ENCODE measurements around the gene MYO5C. TPM values are rescaled to one million over a fixed set of nuclear protein-coding genes. Genes with fewer than 3 reads are reported as not detected.

Gene MYO5C
- total RNA-seq, 1 experiment from 2014 or later: 48.1 TPM

GRCh38 chr15:52230073-52230472, 65.5 kb downstream of the MYO5C start:
- intact Hi-C loops (cut with micrococcal nuclease; ENCODE audit: unreplicated experiment): no loop called here
- BruUV-seq (replicated peaks): no TSS peak

GRCh38 chr15:52228921-52229320, 66.7 kb downstream of the MYO5C start:
- CTCF ChIA-PET: no interaction called here
- Mint-ChIP-seq H3K27ac (ENCODE audit: unreplicated experiment) (no peak overlapping the region), H3K4me1 (ENCODE audit: low read depth, unreplicated experiment) (no peaks in the 10 kb centered on the region), H3K36me3 (ENCODE audit: insufficient read depth, unreplicated experiment) (peaks cover 26% of the 10 kb centered on the region), H3K27me3 (ENCODE audit: unreplicated experiment) (no peaks in the 10 kb centered on the region), H3K9me3 (ENCODE audit: low read depth, unreplicated experiment) (no peaks in the 10 kb centered on the region), H3K4me3 (ENCODE audit: low read depth, unreplicated experiment) (no peak overlapping the region)
- no TSS peak for BruUV-seq (replicated peaks)
- peak; percentile 72 for DNase-seq
- intact Hi-C loops (cut with micrococcal nuclease; ENCODE audit: unreplicated experiment): loop anchor here (5.0 to 10.0 kb wide), 2 partner anchors 47 to 444 kb away; no protein-coding TSS in a partner anchor
- no peak for TF ChIP-seq CTCF (IDR thresholded peaks at IDR 0.05; ENCODE audit: unreplicated experiment)

More at GRCh38 chr15:52230073-52230472, 65.5 kb downstream of the MYO5C start:
- no peak overlapping the region for H3K27ac Mint-ChIP-seq (ENCODE audit: unreplicated experiment)
- no peak overlapping the region for H3K4me3 Mint-ChIP-seq (ENCODE audit: low read depth, unreplicated experiment)
- DNase-seq: no peak
- no peaks in the 10 kb centered on the region for H3K9me3 Mint-ChIP-seq (ENCODE audit: low read depth, unreplicated experiment)
- peaks cover 26% of the 10 kb centered on the region for H3K36me3 Mint-ChIP-seq (ENCODE audit: insufficient read depth, unreplicated experiment)
- no peak for TF ChIP-seq CTCF (IDR thresholded peaks at IDR 0.05; ENCODE audit: unreplicated experiment)
- H3K27me3 Mint-ChIP-seq (ENCODE audit: unreplicated experiment): no peaks in the 10 kb centered on the region
- CTCF ChIA-PET: no interaction called here
- no peaks in the 10 kb centered on the region for H3K4me1 Mint-ChIP-seq (ENCODE audit: low read depth, unreplicated experiment)

- peak; percentile 52 for TF ChIP-seq CTCF (IDR thresholded peaks at IDR 0.05; ENCODE audit: unreplicated experiment)
- peak; percentile 51 for DNase-seq
- Mint-ChIP-seq H3K27me3 (ENCODE audit: unreplicated experiment) (no peaks in the 10 kb centered on the region), H3K27ac (ENCODE audit: unreplicated experiment) (no peak overlapping the region), H3K36me3 (ENCODE audit: insufficient read depth, unreplicated experiment) (peaks cover 22% of the 10 kb centered on the region), H3K9me3 (ENCODE audit: low read depth, unreplicated experiment) (no peaks in the 10 kb centered on the region), H3K4me3 (ENCODE audit: low read depth, unreplicated experiment) (no peak overlapping the region), H3K4me1 (ENCODE audit: low read depth, unreplicated experiment) (no peaks in the 10 kb centered on the region)
- intact Hi-C loops (cut with micrococcal nuclease; ENCODE audit: unreplicated experiment): loop anchor here (5.0 to 10.0 kb wide), 2 partner anchors 45 to 443 kb away; no protein-coding TSS in a partner anchor
- no TSS peak for BruUV-seq (replicated peaks)
- CTCF ChIA-PET: interaction anchor here (0.6 to 1.7 kb wide), 6 partner anchors 12 to 43 kb away, joined by 3 to 11 read pairs (median 4); no protein-coding TSS in a partner anchor
These were observed 68.1 kb downstream of the MYO5C start for GRCh38 chr15:52227456-52227855.

GRCh38 chr15:52225230-52225629, 70.4 kb downstream of the MYO5C start:
- intact Hi-C loops (cut with micrococcal nuclease; ENCODE audit: unreplicated experiment): loop anchor here (5.0 to 10.0 kb wide), 2 partner anchors 43 to 440 kb away; no protein-coding TSS in a partner anchor
- no peak overlapping the region for H3K4me3 Mint-ChIP-seq (ENCODE audit: low read depth, unreplicated experiment)
- no peak for TF ChIP-seq CTCF (IDR thresholded peaks at IDR 0.05; ENCODE audit: unreplicated experiment)
- peaks cover 38% of the 10 kb centered on the region for H3K36me3 Mint-ChIP-seq (ENCODE audit: insufficient read depth, unreplicated experiment)
- DNase-seq: no peak
- CTCF ChIA-PET: interaction anchor here (0.6 kb wide), 1 partner anchor 87 kb away, joined by 6 read pairs; no protein-coding TSS in a partner anchor
- no peak overlapping the region for H3K27ac Mint-ChIP-seq (ENCODE audit: unreplicated experiment)
- H3K27me3 Mint-ChIP-seq (ENCODE audit: unreplicated experiment): no peaks in the 10 kb centered on the region
- BruUV-seq (replicated peaks): no TSS peak
- no peaks in the 10 kb centered on the region for H3K9me3 Mint-ChIP-seq (ENCODE audit: low read depth, unreplicated experiment)
- no peaks in the 10 kb centered on the region for H3K4me1 Mint-ChIP-seq (ENCODE audit: low read depth, unreplicated experiment)

Data from Calu3 (cell line).